ENCODE results near the gene PSG4. TPM values are rescaled to one million over a fixed set of nuclear protein-coding genes. Genes with fewer than 3 reads are reported as not detected.
"Not testable (repeated sequence)": the region's sequence is repeated elsewhere in the genome, so short reads cannot be mapped to it uniquely, and the experiment has no call there.

Gene PSG4
- total RNA-seq (2014; rRNA removed; shearing (Covaris generic)) (not detected in 2 replicates), polyA plus RNA-seq (2016; fragmentation: Nextera tagmentation; extraction: Ambion mirVana) (0.26 TPM in 1 of 2 replicates, not detected in the other)
- long read RNA-seq, result 0 reads

GRCh38 chr19:43205471-43206105 lies at the start of gene PSG4:
Gene PSG4, minus strand, starts transcription at chr19:43205638. Its CDS starts 102 bp downstream, at chr19:43205536.
- H4K20me1 ChIP-seq (replicated peaks; ENCODE audit: insufficient read depth); H3K79me2 ChIP-seq (replicated peaks; ENCODE audit: insufficient read depth); H3K27me3 Mint-ChIP-seq (ENCODE audit: insufficient read depth, low read depth, poor library complexity); H3K36me3 ChIP-seq (ENCODE audit: insufficient read depth); H3K27ac ChIP-seq (ENCODE audit: low read depth); H2AFZ ChIP-seq; H3K27me3 ChIP-seq (ENCODE audit: insufficient read depth); H3K4me1 ChIP-seq (ENCODE audit: insufficient read depth); H3K4me3 Mint-ChIP-seq; H3K9me2 ChIP-seq (ENCODE audit: insufficient read depth); H3K27ac Mint-ChIP-seq; DNase-seq (ENCODE audit: low spot score); H3K4me3 ChIP-seq; H3K4me1 Mint-ChIP-seq; H3K4me2 ChIP-seq; ATAC-seq; H3F3A ChIP-seq (replicated peaks; ENCODE audit: low read depth): not testable (repeated sequence)
- Mint-ChIP-seq H3K9me3 (peaks cover 87% of the 10 kb centered on the region), H3K36me3 (ENCODE audit: low read depth) (peaks cover 12% of the 10 kb centered on the region)

GRCh38 chr19:43251428-43251827 lies 46.0 kb upstream of the PSG4 start:
- not testable (repeated sequence) for H3K27me3 Mint-ChIP-seq (ENCODE audit: insufficient read depth, low read depth, poor library complexity); H2AFZ ChIP-seq; H3K27ac ChIP-seq (ENCODE audit: low read depth); H3K79me2 ChIP-seq (replicated peaks; ENCODE audit: insufficient read depth); DNase-seq (ENCODE audit: low spot score); H3K27me3 ChIP-seq (ENCODE audit: insufficient read depth); H3K4me2 ChIP-seq; H3K4me3 Mint-ChIP-seq; ATAC-seq; H3K9me2 ChIP-seq (ENCODE audit: insufficient read depth); H3K4me1 Mint-ChIP-seq; H3K36me3 ChIP-seq (ENCODE audit: insufficient read depth); H4K20me1 ChIP-seq (replicated peaks; ENCODE audit: insufficient read depth); H3K4me3 ChIP-seq; H3K27ac Mint-ChIP-seq; H3F3A ChIP-seq (replicated peaks; ENCODE audit: low read depth)
- peaks cover 21% of the 10 kb centered on the region for H3K4me1 ChIP-seq (ENCODE audit: insufficient read depth)
- Mint-ChIP-seq H3K36me3 (ENCODE audit: low read depth) (peaks cover 15% of the 10 kb centered on the region; the same call in 2 of the 3 replicates), H3K9me3 (peaks cover 77% of the 10 kb centered on the region)

GRCh38 chr19:43250296-43250695 lies 44.9 kb upstream of the PSG4 start:
- not testable (repeated sequence) for H4K20me1 ChIP-seq (replicated peaks; ENCODE audit: insufficient read depth); H3K9me2 ChIP-seq (ENCODE audit: insufficient read depth); H3K27ac Mint-ChIP-seq; H3K4me1 Mint-ChIP-seq; H3K4me3 Mint-ChIP-seq; H3K27me3 Mint-ChIP-seq (ENCODE audit: insufficient read depth, low read depth, poor library complexity); ATAC-seq; H3K36me3 ChIP-seq (ENCODE audit: insufficient read depth); H2AFZ ChIP-seq; H3F3A ChIP-seq (replicated peaks; ENCODE audit: low read depth); H3K4me3 ChIP-seq; H3K4me2 ChIP-seq; H3K27me3 ChIP-seq (ENCODE audit: insufficient read depth); H3K79me2 ChIP-seq (replicated peaks; ENCODE audit: insufficient read depth)
- peaks cover 21% of the 10 kb centered on the region for H3K4me1 ChIP-seq (ENCODE audit: insufficient read depth)
- Mint-ChIP-seq H3K9me3 (peaks cover 79% of the 10 kb centered on the region), H3K36me3 (ENCODE audit: low read depth) (peaks cover 15% of the 10 kb centered on the region; the same call in 2 of the 3 replicates)
- DNase-seq (ENCODE audit: low spot score), result peak; percentile 27
- peak overlapping the region; percentile 34; the same call in 1 of the 2 replicates for H3K27ac ChIP-seq (ENCODE audit: low read depth)

GRCh38 chr19:43248635-43249002 lies 43.2 kb upstream of the PSG4 start:
- H3K4me2 ChIP-seq; H3K27me3 ChIP-seq (ENCODE audit: insufficient read depth); ATAC-seq; H3K27ac ChIP-seq (ENCODE audit: low read depth); H3K27ac Mint-ChIP-seq; H2AFZ ChIP-seq; H3K4me3 Mint-ChIP-seq; H3F3A ChIP-seq (replicated peaks; ENCODE audit: low read depth); H3K79me2 ChIP-seq (replicated peaks; ENCODE audit: insufficient read depth); H3K4me1 Mint-ChIP-seq; H3K9me2 ChIP-seq (ENCODE audit: insufficient read depth); H3K36me3 ChIP-seq (ENCODE audit: insufficient read depth); H3K4me3 ChIP-seq; H4K20me1 ChIP-seq (replicated peaks; ENCODE audit: insufficient read depth); H3K27me3 Mint-ChIP-seq (ENCODE audit: insufficient read depth, low read depth, poor library complexity): not testable (repeated sequence)
- peaks cover 21% of the 10 kb centered on the region for H3K4me1 ChIP-seq (ENCODE audit: insufficient read depth)
- DNase-seq (ENCODE audit: low spot score), result peak; percentile 46
- Mint-ChIP-seq H3K9me3 (peaks cover 73% of the 10 kb centered on the region), H3K36me3 (ENCODE audit: low read depth) (peaks cover 15% of the 10 kb centered on the region; the same call in 2 of the 3 replicates)

- Histone ChIP-seq H3K4me1 (ENCODE audit: insufficient read depth) (peaks cover 21% of the 10 kb centered on the region), H3K27ac (ENCODE audit: low read depth) (peak overlapping the region; percentile 76; the same call in 1 of the 2 replicates), H3K4me2 (peak overlapping the region; percentile 67), H3K4me3 (0 out of 2 replicates have a peak overlapping the region, but pooled peaks have one; percentile 23)
- H3K27ac Mint-ChIP-seq; H3K27me3 Mint-ChIP-seq (ENCODE audit: insufficient read depth, low read depth, poor library complexity); H3K9me2 ChIP-seq (ENCODE audit: insufficient read depth); H3K36me3 ChIP-seq (ENCODE audit: insufficient read depth); H3K79me2 ChIP-seq (replicated peaks; ENCODE audit: insufficient read depth); H2AFZ ChIP-seq; H3K4me1 Mint-ChIP-seq; H3K27me3 ChIP-seq (ENCODE audit: insufficient read depth); H3F3A ChIP-seq (replicated peaks; ENCODE audit: low read depth); H4K20me1 ChIP-seq (replicated peaks; ENCODE audit: insufficient read depth); H3K4me3 Mint-ChIP-seq; ATAC-seq: not testable (repeated sequence)
- peaks cover 15% of the 10 kb centered on the region; the same call in 2 of the 3 replicates for H3K36me3 Mint-ChIP-seq (ENCODE audit: low read depth)
- H3K9me3 Mint-ChIP-seq, result peaks cover 72% of the 10 kb centered on the region
- peak; percentile 43 for DNase-seq (ENCODE audit: low spot score)
These were observed 41.9 kb upstream of the PSG4 start for GRCh38 chr19:43247243-43247880.

- H3K9me3 Mint-ChIP-seq, result peaks cover 70% of the 10 kb centered on the region
- not testable (repeated sequence) for DNase-seq (ENCODE audit: low spot score); H4K20me1 ChIP-seq (replicated peaks; ENCODE audit: insufficient read depth); ATAC-seq; H3K9me2 ChIP-seq (ENCODE audit: insufficient read depth); H3K4me3 Mint-ChIP-seq; H3K27me3 Mint-ChIP-seq (ENCODE audit: insufficient read depth, low read depth, poor library complexity); H3K4me3 ChIP-seq; H3K27ac ChIP-seq (ENCODE audit: low read depth); H3K79me2 ChIP-seq (replicated peaks; ENCODE audit: insufficient read depth); H3K27me3 ChIP-seq (ENCODE audit: insufficient read depth); H2AFZ ChIP-seq; H3K4me2 ChIP-seq; H3K4me1 Mint-ChIP-seq; H3K36me3 ChIP-seq (ENCODE audit: insufficient read depth); H3K27ac Mint-ChIP-seq; H3F3A ChIP-seq (replicated peaks; ENCODE audit: low read depth)
- H3K4me1 ChIP-seq (ENCODE audit: insufficient read depth), result peaks cover 13% of the 10 kb centered on the region
- peaks cover 15% of the 10 kb centered on the region; the same call in 2 of the 3 replicates for H3K36me3 Mint-ChIP-seq (ENCODE audit: low read depth)
These were observed 40.4 kb upstream of the PSG4 start for GRCh38 chr19:43245848-43246247.

Data from GM23338 (cell line).